Left kidney (tissue), 8 donors: ENCODE results near the gene GTF2F1. TPM values are rescaled to one million over a fixed set of nuclear protein-coding genes. Genes with fewer than 3 reads are reported as not detected.
"Not testable (repeated sequence)": the region's sequence is repeated elsewhere in the genome, so short reads cannot be mapped to it uniquely, and the experiment has no call there.

Source experiments
- DNase-seq: peaks from one replicate; pipeline ENCODE4 v3.0.0-alpha.2; 2013
- long read RNA-seq, 8 donors: transcript quantifications; one replicate each; lab custom pipeline, GENCODE V29; 2026
- polyA plus RNA-seq: library from polyadenylated mRNA; unstranded; fragments of 120-200 nt; gene quantifications from one replicate; pipeline ENCODE4 v1.2.1, GENCODE V29; 2013; ENCODE audit not compliant: insufficient read length

GTF2F1 gene, protein sequence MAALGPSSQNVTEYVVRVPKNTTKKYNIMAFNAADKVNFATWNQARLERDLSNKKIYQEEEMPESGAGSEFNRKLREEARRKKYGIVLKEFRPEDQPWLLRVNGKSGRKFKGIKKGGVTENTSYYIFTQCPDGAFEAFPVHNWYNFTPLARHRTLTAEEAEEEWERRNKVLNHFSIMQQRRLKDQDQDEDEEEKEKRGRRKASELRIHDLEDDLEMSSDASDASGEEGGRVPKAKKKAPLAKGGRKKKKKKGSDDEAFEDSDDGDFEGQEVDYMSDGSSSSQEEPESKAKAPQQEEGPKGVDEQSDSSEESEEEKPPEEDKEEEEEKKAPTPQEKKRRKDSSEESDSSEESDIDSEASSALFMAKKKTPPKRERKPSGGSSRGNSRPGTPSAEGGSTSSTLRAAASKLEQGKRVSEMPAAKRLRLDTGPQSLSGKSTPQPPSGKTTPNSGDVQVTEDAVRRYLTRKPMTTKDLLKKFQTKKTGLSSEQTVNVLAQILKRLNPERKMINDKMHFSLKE
- polyA plus RNA-seq = 69.9 TPM
- long read RNA-seq, donor 1, partial matches to known transcripts = 49 of 53 reads
- long read RNA-seq, donor 1, other reads (novel, unspliced or antisense) = 0 of 53 reads
- long read RNA-seq, donor 2, transcript GTF2F1-201 (13 exons, 2,731 nt) = major isoform, 6 of 24 reads
- long read RNA-seq, donor 2, partial matches to known transcripts = 18 of 24 reads
- long read RNA-seq, donor 2, other reads (novel, unspliced or antisense) = 0 of 24 reads
- long read RNA-seq, donor 3, partial matches to known transcripts = 17 of 18 reads
- long read RNA-seq, donor 3, other reads (novel, unspliced or antisense) = 0 of 18 reads
- long read RNA-seq, donor 4 = 0 reads
- long read RNA-seq, donor 5, transcript GTF2F1-201 (13 exons, 2,731 nt) = major isoform, 12 of 25 reads
- long read RNA-seq, donor 5, partial matches to known transcripts = 13 of 25 reads
- long read RNA-seq, donor 5, other reads (novel, unspliced or antisense) = 0 of 25 reads
- long read RNA-seq, donor 6, partial matches to known transcripts = 43 of 47 reads
- long read RNA-seq, donor 6, other reads (novel, unspliced or antisense) = 0 of 47 reads
- long read RNA-seq, donor 7, partial matches to known transcripts = 19 of 22 reads
- long read RNA-seq, donor 7, other reads (novel, unspliced or antisense) = 0 of 22 reads
- long read RNA-seq, donor 8, partial matches to known transcripts = 5 of 8 reads
- long read RNA-seq, donor 8, other reads (novel, unspliced or antisense) = 0 of 8 reads

DNA sequence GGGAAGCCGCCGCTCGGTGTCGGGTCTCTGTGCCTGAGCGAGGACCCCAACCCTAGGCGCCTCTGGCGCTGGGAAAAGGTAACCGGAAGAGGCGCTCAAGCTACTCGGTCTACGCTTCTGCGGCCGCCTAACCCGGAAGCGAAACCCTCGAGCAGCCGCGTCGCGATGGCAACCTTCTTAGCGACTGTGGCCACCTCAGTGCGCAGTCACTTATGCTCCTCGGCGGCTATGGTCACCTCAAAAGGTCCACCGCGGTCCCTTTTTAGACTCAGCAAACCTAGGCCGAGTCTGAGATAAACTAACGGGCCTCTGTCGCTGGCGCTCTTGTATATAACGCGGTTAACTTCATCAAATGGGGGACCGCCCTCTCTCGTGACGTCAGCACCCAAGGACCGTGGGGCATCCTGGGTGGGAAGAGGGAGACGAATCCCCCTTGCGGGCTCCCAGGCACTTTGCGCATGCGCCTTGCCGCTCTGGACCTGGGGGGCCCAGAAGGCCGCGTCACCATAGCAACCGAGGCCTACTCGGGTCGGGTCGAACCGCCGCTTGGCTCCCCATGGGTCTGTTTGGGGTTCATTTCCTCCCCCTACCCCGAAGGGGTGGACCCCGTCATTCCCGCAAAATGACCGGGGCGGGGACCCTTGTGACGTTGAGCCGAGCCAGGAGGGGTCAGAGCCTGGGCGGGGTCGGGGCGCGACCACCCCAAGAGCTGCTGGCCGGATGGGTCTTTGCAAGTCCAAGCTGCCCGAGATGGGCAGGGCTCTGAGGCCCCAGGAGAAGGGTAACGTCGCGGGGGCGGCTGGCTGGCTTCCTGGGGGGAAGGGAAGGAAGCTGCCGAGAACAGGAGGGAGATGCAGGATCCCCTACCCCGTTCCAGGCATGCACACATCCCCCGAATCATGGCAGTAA, at the start of gene GTF2F1:
TSS of gene GTF2F1 (minus strand) at position 91 of the 909 bp plus-strand sequence. CDS start 169 bp downstream, outside the sequence.
- DNase-seq = peak; percentile 98

DNA sequence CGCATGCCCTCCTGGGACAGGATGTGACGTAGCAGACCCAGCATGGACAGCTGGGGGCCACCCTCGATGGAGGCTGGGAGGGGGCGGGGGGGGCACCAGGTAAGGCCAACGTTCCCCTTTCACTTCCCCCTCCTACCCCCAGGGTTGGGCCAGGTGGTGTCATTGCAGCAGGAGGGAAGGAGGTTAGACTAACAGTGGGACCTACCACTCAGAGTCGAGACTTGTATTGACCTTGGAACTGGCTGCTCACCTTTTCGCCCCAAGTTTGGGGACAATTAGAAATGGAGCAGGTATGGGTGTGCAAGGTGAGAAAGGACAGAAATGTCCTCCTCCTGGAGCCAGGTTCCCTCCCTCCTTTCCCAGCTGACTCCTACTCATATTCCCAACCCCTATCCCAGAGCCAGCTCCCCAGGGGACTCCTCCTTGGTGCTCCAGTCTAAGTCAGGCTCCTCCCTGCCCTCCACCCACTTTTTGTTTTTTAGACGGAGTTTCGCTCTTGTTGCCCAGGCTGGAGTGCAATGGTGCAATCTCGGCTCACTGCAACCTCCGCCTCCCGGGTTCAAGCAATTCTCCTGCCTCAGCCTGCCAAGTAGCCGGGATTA, 49.2 kb upstream of the GTF2F1 start:
- no peak for DNase-seq

- no peak for DNase-seq
Measured at GRCh38 chr19:6440905-6441304, 47.9 kb upstream of the GTF2F1 start.

DNA sequence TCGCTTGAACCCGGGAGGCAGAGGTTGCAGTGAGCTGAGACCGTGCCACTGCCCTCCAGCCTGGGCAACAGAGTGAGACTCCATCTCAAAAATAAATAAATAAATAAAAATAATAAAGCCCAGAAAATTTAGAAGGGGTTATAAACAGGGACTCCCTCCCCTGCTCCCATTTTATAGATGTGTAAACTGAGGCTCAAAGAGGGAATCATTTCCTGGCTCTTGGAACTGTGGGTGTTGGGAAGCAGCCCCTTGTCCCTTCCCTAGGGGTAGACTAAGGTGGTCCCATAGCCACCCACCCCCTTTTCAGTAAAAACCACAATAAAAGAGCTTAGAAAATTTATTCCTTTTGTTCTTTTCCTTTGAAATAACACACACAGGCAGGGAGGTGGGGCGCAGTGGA, 46.8 kb upstream of the GTF2F1 start:
- no peak for DNase-seq

- DNase-seq = no peak
Measured at GRCh38 chr19:6433663-6434062, 40.7 kb upstream of the GTF2F1 start, which contains the start of gene SLC25A41. Gene SLC25A41 (minus strand): TSS chr19:6433763. CDS start chr19:6433693, 70 bp downstream.

DNA sequence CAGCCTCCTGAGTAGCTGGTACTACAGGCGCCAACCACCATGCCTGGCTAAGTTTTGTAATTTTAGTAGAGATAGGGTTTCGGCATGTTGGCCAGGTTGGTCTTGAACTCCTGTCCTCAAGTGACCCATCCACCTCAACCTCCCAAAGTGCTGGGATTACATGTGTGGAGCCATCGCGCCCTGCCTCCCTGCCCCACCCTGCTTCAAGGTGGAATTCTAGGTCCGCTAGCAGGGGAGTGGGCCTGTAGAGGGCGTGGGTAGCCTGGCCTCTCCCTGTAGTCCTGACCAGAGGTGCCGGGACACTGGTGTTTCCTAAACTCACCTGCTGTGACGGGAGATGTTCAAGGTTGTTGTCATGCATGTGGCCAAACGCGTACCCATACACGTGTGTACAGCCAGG, 40.2 kb upstream of the GTF2F1 start:
- no peak for DNase-seq

GRCh38 chr19:6431891-6432290, 38.9 kb upstream of the GTF2F1 start:
- DNase-seq = no peak

GRCh38 chr19:6429419-6430221, 36.7 kb upstream of the GTF2F1 start:
- DNase-seq = no peak

DNA sequence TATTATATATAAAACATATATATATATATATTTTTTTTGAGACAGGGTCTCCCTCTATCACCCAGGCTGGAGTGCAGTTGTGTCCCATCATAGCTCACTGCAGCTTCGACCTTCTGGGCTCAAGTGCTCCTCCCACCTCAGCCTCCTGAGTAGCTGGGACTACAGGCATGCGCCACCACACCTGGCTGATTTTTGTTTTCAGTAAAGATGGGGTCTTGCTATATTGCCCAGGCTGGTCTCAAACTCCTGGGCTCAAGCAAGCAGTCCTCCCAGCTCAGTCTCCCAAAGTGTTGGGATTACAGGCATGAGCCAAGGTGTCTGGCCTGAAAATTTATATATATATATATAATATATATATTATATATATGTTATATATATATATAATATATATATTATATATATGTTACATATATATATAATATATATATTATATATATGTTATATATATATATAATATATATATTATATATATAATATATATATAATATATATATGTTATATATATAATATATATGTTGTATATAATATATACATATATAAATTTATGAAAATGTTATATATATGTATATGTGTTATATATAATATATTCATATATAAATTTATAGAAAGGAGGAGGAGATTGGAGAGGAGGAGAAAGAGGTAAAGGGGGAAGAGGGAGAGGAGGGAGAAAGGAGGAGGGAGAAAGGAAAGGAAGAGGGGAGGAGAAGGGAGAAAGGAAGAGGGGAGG, 35.9 kb upstream of the GTF2F1 start:
- DNase-seq = not testable (repeated sequence)

DNA sequence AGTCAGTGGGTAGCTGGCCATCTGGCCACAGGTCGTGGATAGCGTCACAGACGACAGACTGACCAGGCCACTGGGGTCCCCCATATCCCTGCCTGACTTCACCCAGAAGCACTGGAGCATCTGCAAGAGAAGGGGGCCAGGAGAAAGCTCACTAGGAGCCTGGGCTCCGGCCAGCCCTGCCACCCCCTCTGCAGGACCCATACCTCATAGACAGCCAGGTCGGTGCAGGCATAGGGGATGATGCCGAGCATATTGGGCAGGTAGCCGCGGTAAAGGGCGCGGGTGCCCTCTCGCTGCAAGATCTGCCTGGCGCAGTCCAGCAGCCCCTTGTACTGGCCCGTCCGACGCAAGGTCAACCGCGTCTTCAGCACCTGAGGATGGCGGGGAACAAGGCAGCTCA, 34.2 kb upstream of the GTF2F1 start:
- DNase-seq = no peak

GRCh38 chr19:6425732-6426620, 33.0 kb upstream of the GTF2F1 start:
- no peak for DNase-seq

GRCh38 chr19:6424939-6425731, 32.2 kb upstream of the GTF2F1 start:
- peak; percentile 100 for DNase-seq

DNA sequence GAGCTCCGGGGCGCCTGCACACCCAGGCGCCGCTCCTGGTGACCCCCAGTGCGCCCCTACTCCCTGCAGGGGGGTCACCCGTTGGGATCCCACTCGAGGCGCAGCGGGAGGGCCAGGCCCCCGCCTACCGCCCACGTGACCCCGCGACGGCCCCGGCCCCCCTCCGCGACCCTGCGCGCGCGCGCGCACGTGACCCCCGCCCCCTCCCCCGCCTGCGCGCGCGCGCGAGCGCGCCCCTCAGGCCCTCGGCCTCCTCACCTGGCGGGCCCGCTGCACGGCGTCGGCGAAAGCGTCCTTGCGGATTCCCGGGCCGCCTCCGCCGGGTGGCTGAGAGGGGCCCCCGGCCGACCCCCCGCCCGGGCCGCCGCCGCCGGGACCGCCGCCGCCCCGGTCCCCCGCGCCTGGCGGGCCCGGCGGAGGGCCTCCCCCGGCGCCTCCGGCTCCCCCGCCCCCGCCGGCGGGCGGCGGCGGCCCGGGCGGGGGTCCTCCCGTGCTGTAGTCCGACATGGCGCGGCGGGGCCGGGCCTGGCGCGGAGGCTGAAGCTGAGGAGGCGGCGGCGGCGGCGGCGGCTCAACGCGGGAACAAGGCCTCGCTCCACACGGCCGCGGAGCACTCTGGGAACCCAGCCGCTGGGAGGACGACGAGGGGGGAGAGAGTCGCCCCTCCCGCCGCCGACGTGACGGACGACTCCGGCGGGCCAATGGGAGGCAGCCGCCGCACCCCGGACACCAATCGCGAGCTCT, 31.4 kb upstream of the GTF2F1 start, which contains the start of gene KHSRP:
TSS of gene KHSRP (minus strand) at position 617 of the 744 bp plus-strand sequence. CDS start at position 507, 110 bp downstream.
- DNase-seq = no peak

GRCh38 chr19:6423499-6424194, 30.7 kb upstream of the GTF2F1 start:
- no peak for DNase-seq
